Esophagus muscularis mucosa (tissue), 3 donors: ENCODE results near the gene FREM1.

Source experiments
- CTCF ChIP-seq, 3 experiments: fragments of 200-600 bp in 2 of 3; fragments of 450-650 bp in 1 of 3; sonication (generic) in 2 of 3; IDR thresholded peaks; one replicate each; pipeline ENCODE4 v1.5.1; 2017 to 2019; ENCODE audit warnings: antibody characterized with exemption in 3 of 3, mild to moderate bottlenecking in 2 of 3, moderate library complexity in 1 of 3
- POLR2A ChIP-seq: fragments of 450-650 bp; IDR thresholded peaks from one replicate; pipeline ENCODE4 v1.6.1; 2017; ENCODE audit warnings: antibody characterized with exemption, moderate library complexity, mild to moderate bottlenecking, low read depth
- POLR2AphosphoS5 ChIP-seq, 2 donors: sonication (generic); formaldehyde crosslinking; IDR thresholded peaks; one replicate each; pipeline ENCODE4 v1.6.1; 2017; ENCODE audit warnings: antibody characterized with exemption in 2 of 2

GRCh38 chr9:14849851-14850250 lies 60.4 kb downstream of the FREM1 start:
- TF ChIP-seq POLR2AphosphoS5 (IDR thresholded peaks at IDR 0.05): no peak
- no peak for TF ChIP-seq CTCF (IDR thresholded peaks at IDR 0.05)
- TF ChIP-seq POLR2A: no peak
